ENCODE results near the gene CTBP2. TPM values are rescaled to one million over a fixed set of nuclear protein-coding genes. Genes with fewer than 3 reads are reported as not detected.
"Not testable (repeated sequence)": the region's sequence is repeated elsewhere in the genome, so short reads cannot be mapped to it uniquely, and the experiment has no call there.

Gene CTBP2
- total and polyA plus RNA-seq, 2 of the 13 experiments (the other 11 are each of a cell fraction or from before 2014, with no cell fraction given): 0.08 TPM; not detected in 1

DNA sequence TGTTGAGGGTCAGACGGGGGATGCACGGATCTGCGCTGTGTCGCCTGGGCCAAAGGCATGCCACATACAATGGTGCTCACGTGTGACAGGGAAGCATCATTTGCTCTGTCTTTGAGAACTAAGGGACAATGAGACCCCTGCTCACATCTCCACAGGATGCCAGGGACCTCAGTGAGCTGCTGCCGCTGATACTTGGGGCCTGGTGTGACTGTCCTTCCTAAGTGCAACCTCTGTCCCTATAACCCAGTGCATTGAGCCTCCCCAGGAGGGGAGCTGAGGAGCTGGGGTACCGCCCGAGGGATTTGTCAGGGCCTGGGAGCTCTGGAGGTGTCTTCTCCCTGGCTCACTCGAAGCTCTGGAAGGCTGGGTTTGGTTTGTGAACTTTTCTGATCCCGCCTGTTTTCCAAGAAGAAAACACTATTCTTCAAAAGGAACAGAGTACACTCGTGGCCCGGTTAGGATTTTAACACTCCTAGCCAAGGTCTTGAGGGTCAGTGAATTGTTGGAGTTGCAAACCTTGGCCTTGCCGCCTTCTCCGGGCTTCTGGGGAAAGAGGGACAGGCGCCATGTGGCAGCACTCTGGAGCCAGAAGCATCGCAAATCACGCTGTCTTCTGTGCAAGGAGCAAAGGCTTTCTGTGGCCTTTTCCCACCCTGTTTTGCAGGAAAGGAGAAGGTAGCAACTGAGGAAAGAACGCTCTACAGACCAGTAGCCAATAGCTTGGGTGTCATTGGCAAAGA is 26.2 kb upstream of the CTBP2 start (continued):
- TF ChIP-seq, protein P1, sequence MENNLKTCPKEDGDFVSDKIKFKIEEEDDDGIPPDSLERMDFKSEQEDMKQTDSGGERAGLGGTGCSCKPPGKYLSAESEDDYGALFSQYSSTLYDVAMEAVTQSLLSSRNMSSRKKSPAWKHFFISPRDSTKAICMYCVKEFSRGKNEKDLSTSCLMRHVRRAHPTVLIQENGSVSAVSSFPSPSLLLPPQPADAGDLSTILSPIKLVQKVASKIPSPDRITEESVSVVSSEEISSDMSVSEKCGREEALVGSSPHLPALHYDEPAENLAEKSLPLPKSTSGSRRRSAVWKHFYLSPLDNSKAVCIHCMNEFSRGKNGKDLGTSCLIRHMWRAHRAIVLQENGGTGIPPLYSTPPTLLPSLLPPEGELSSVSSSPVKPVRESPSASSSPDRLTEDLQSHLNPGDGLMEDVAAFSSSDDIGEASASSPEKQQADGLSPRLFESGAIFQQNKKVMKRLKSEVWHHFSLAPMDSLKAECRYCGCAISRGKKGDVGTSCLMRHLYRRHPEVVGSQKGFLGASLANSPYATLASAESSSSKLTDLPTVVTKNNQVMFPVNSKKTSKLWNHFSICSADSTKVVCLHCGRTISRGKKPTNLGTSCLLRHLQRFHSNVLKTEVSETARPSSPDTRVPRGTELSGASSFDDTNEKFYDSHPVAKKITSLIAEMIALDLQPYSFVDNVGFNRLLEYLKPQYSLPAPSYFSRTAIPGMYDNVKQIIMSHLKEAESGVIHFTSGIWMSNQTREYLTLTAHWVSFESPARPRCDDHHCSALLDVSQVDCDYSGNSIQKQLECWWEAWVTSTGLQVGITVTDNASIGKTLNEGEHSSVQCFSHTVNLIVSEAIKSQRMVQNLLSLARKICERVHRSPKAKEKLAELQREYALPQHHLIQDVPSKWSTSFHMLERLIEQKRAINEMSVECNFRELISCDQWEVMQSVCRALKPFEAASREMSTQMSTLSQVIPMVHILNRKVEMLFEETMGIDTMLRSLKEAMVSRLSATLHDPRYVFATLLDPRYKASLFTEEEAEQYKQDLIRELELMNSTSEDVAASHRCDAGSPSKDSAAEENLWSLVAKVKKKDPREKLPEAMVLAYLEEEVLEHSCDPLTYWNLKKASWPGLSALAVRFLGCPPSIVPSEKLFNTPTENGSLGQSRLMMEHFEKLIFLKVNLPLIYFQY (CRISPR knock-in tag; IDR thresholded peaks at IDR 0.05; ENCODE audit: borderline replicate concordance): no peak
- TF ChIP-seq NR2F2 (IDR thresholded peaks at IDR 0.05; ENCODE audit: borderline replicate concordance, low read depth): no peak

DNA sequence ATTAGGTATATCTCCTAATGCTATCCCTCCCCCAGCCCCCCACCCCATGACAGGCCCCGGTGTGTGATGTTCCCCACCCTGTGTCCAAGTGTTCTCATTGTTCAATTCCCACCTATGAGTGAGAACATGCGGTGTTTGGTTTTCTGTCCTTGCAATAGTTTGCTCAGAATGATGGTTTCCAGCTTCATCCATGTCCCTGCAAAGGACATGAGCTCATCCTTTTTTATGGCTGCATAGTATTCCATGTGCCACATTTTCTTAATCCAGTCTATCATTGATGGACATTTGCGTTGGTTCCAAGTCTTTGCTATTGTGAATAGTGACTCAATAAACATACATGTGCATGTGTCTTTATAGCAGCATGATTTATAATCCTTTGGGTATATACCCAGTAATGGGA is 18.7 kb upstream of the CTBP2 start:
- DNase-seq (ENCODE audit: low spot score); ATAC-seq; FAIRE-seq; H2AFZ ChIP-seq (ENCODE audit: low read length); CTCF ChIA-PET (ENCODE audit: low intra/inter-chr PET ratio, low total read pairs); H3K4me1 ChIP-seq (ENCODE audit: insufficient read depth, low read length); POLR2A ChIA-PET; H3K27ac ChIP-seq (ENCODE audit: extremely low read length, insufficient read depth, low read length); intact Hi-C loops (cut with micrococcal nuclease; ENCODE audit: unreplicated experiment); BruUV-seq (replicated peaks); H3K36me3 ChIP-seq (replicated peaks in 1 of 2; ENCODE audit: control insufficient read depth in 1 of 2, insufficient read depth in 2 of 2, low read length in 2 of 2); H3K4me2 ChIP-seq (ENCODE audit: low read depth, low read length); H3K4me3 ChIP-seq (replicated peaks in 1 of 3; ENCODE audit: insufficient read depth in 1 of 3, low read depth in 2 of 3, low read length in 3 of 3); H3K9ac ChIP-seq (ENCODE audit: insufficient read depth, low read depth, low read length); H4K20me1 ChIP-seq (ENCODE audit: insufficient read depth, low read length); H3K79me2 ChIP-seq (ENCODE audit: insufficient read depth, low read length); in situ Hi-C loops (cut with HindIII; ENCODE audit: extremely low pct_ligation_motif_present, low pct_unique_long_range_greater_than_20kb); H3K9me3 ChIP-seq (ENCODE audit: low read length); H3K27me3 ChIP-seq (ENCODE audit: control insufficient read depth in 1 of 2, insufficient read depth in 2 of 2, low read length in 2 of 2): not testable (repeated sequence)
- WGBS (ENCODE audit: low lambda C conversion rate): 20% methylated on average over 3 of the region's 3 CpGs

Measured in HepG2 (cell line).